Measurements from ENCODE around the gene GPR179. TPM values are rescaled to one million over a fixed set of nuclear protein-coding genes. Genes with fewer than 3 reads are reported as not detected.

Gene GPR179
- total and polyA plus RNA-seq, 2 experiments from 2014 or later, result not detected

DNA sequence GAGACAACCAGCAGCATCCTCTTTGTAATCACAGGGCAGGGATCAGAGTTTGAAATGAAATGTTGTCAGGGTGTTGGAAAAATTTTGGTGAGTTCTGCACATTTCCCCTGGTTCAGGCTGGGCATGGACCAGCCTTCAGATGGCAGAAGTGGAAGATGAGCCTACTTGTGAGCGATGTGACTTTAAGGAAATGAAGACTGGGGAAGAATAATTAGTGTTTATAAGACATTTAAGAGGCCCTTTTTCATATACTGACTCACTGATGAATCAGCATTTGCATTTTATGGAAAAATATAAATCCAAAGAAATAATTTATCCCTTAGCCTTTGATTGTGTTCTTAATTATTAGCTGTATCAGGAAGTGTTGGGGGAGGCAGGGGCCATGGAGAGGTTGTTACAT, 20.9 kb downstream of the GPR179 start:
- H3K9me3 ChIP-seq (ENCODE audit: low read depth), result no peaks in the 10 kb centered on the region
- no peaks in the 10 kb centered on the region for H3K79me2 ChIP-seq (ENCODE audit: insufficient read depth)
- TF ChIP-seq EZH2 (IDR thresholded peaks at IDR 0.05; ENCODE audit: insufficient read depth, poor library complexity, severe bottlenecking) (no peak), EZH2phosphoT487 (IDR thresholded peaks at IDR 0.05; ENCODE audit: insufficient read depth, low read depth) (no peak)
- H4K20me1 ChIP-seq (ENCODE audit: insufficient read depth), result no peaks in the 10 kb centered on the region
- H3F3A ChIP-seq (ENCODE audit: insufficient read depth), result no peaks in the 10 kb centered on the region
- DNase-seq, result no peak
- WGBS, 2 experiments (ENCODE audit: low coverage in 1 of 2, low lambda C conversion rate in 2 of 2, missing lambda C conversion rate in 2 of 2), result 97 to 100% methylated on average over 1 of the region's 1 CpG
- H2AFZ ChIP-seq, result no peak overlapping the region
- peaks cover 12% of the 10 kb centered on the region; the same call in 1 of the 2 replicates for H3K36me3 ChIP-seq (ENCODE audit: low read depth)
- H3K4me1 ChIP-seq (ENCODE audit: insufficient read depth), result no peaks in the 10 kb centered on the region
- H3K27me3 ChIP-seq (replicated peaks; ENCODE audit: insufficient read depth), result no peaks in the 10 kb centered on the region
- no peak overlapping the region for H3K4me3 ChIP-seq
- H3K9me2 ChIP-seq (ENCODE audit: insufficient read depth), result no peaks in the 10 kb centered on the region
- H3K27ac ChIP-seq, result no peak overlapping the region
- H3K9ac ChIP-seq, result no peak overlapping the region
- no peak overlapping the region for H3K4me2 ChIP-seq (ENCODE audit: unreplicated experiment)
- in situ Hi-C loops (cut with MboI), result no loop called here

GRCh38 chr17:38322156-38322779, 21.5 kb downstream of the GPR179 start:
- no peaks in the 10 kb centered on the region for H3K9me3 ChIP-seq (ENCODE audit: low read depth)
- no peaks in the 10 kb centered on the region for H3F3A ChIP-seq (ENCODE audit: insufficient read depth)
- no peaks in the 10 kb centered on the region for H3K27me3 ChIP-seq (replicated peaks; ENCODE audit: insufficient read depth)
- H3K4me1 ChIP-seq (ENCODE audit: insufficient read depth), result no peaks in the 10 kb centered on the region
- H3K9ac ChIP-seq, result no peak overlapping the region
- no peak overlapping the region for H3K4me2 ChIP-seq (ENCODE audit: unreplicated experiment)
- no peak overlapping the region for H3K27ac ChIP-seq
- H3K36me3 ChIP-seq (ENCODE audit: low read depth), result peaks cover 12% of the 10 kb centered on the region; the same call in 1 of the 2 replicates
- H3K4me3 ChIP-seq, result no peak overlapping the region
- in situ Hi-C loops (cut with MboI), result no loop called here
- H2AFZ ChIP-seq, result no peak overlapping the region
- peak; percentile 53 for DNase-seq
- TF ChIP-seq EZH2phosphoT487 (IDR thresholded peaks at IDR 0.05; ENCODE audit: insufficient read depth, low read depth) (no peak), EZH2 (IDR thresholded peaks at IDR 0.05; ENCODE audit: insufficient read depth, poor library complexity, severe bottlenecking) (no peak)
- WGBS, 2 experiments (ENCODE audit: low coverage in 1 of 2, low lambda C conversion rate in 2 of 2, missing lambda C conversion rate in 2 of 2), result 9 to 23% methylated on average over 6 to 8 of the region's 8 CpGs
- H3K9me2 ChIP-seq (ENCODE audit: insufficient read depth), result no peaks in the 10 kb centered on the region
- H4K20me1 ChIP-seq (ENCODE audit: insufficient read depth), result no peaks in the 10 kb centered on the region
- H3K79me2 ChIP-seq (ENCODE audit: insufficient read depth), result no peaks in the 10 kb centered on the region

DNA sequence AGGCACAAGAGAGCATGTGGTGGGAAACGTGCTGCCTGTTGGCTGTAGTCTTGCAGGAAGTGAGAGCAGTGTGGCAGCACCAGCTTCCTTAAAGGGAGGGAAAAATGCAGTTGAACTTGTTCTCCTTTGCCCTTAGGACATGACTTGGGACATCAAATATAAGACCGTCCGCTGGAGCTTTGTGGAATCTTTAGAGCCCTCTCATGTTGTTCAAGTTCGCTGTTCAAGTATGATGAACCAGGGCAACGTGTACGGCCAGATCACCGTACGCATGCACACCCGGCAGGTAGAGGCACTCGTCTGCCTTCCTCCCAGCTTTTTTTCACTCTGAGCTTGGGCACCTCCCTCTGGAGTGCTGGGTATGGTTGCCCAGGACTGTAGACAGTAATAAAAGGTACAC, 23.3 kb downstream of the GPR179 start:
- WGBS, 2 experiments (ENCODE audit: low coverage in 1 of 2, low lambda C conversion rate in 2 of 2, missing lambda C conversion rate in 2 of 2), result 97 to 99% methylated on average over 10 of the region's 10 CpGs
- H3K27ac ChIP-seq, result no peak overlapping the region
- no peak overlapping the region for H3K4me3 ChIP-seq
- H3K9me2 ChIP-seq (ENCODE audit: insufficient read depth), result no peaks in the 10 kb centered on the region
- H4K20me1 ChIP-seq (ENCODE audit: insufficient read depth), result no peaks in the 10 kb centered on the region
- no peaks in the 10 kb centered on the region for H3K27me3 ChIP-seq (replicated peaks; ENCODE audit: insufficient read depth)
- no peak overlapping the region for H2AFZ ChIP-seq
- no peak overlapping the region for H3K9ac ChIP-seq
- H3K4me2 ChIP-seq (ENCODE audit: unreplicated experiment), result no peak overlapping the region
- in situ Hi-C loops (cut with MboI), result no loop called here
- peaks cover 12% of the 10 kb centered on the region; the same call in 1 of the 2 replicates for H3K36me3 ChIP-seq (ENCODE audit: low read depth)
- DNase-seq, result no peak
- H3K4me1 ChIP-seq (ENCODE audit: insufficient read depth), result no peaks in the 10 kb centered on the region
- TF ChIP-seq EZH2phosphoT487 (IDR thresholded peaks at IDR 0.05; ENCODE audit: insufficient read depth, low read depth) (no peak), EZH2 (IDR thresholded peaks at IDR 0.05; ENCODE audit: insufficient read depth, poor library complexity, severe bottlenecking) (no peak)
- H3F3A ChIP-seq (ENCODE audit: insufficient read depth), result no peaks in the 10 kb centered on the region
- H3K9me3 ChIP-seq (ENCODE audit: low read depth), result no peaks in the 10 kb centered on the region
- no peaks in the 10 kb centered on the region for H3K79me2 ChIP-seq (ENCODE audit: insufficient read depth)

DNA sequence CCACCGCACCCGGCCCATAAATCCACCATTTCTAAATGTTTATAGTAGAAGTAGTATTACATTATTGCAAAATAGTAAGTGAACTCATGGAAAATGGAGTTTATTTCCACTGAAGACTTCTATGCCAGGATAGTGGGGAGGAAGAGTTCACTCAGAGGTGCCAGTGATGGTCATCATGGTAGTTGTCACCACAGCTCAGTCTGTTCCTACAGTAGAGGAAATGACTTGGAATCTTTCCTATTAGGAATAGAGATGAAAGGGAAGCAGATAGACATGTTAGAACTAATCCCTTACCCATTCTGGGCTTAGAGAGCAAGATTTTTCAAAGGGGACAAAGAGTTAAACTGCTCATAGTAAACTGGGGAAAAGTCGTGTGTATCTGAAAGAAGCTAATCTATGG, 26.7 kb downstream of the GPR179 start:
- WGBS, 2 experiments (ENCODE audit: low coverage in 1 of 2, low lambda C conversion rate in 2 of 2, missing lambda C conversion rate in 2 of 2), result 76 to 88% methylated on average over 3 of the region's 3 CpGs
- in situ Hi-C loops (cut with MboI), result no loop called here

More for the DNA sequence above, 26.7 kb downstream of the GPR179 start:
- Histone ChIP-seq H3F3A (ENCODE audit: insufficient read depth) (no peaks in the 10 kb centered on the region), H4K20me1 (ENCODE audit: insufficient read depth) (no peaks in the 10 kb centered on the region), H3K9ac (no peak overlapping the region), H3K36me3 (ENCODE audit: low read depth) (0 out of 2 replicates have a peak, but pooled peaks cover 5% of the 10 kb centered on the region), H3K79me2 (ENCODE audit: insufficient read depth) (no peaks in the 10 kb centered on the region), H3K4me2 (ENCODE audit: unreplicated experiment) (no peak overlapping the region), H3K27me3 (replicated peaks; ENCODE audit: insufficient read depth) (no peaks in the 10 kb centered on the region), H3K4me1 (ENCODE audit: insufficient read depth) (no peaks in the 10 kb centered on the region), H3K9me3 (ENCODE audit: low read depth) (no peaks in the 10 kb centered on the region), H3K27ac (no peak overlapping the region), H3K9me2 (ENCODE audit: insufficient read depth) (no peaks in the 10 kb centered on the region), H3K4me3 (no peak overlapping the region), H2AFZ (no peak overlapping the region)
- TF ChIP-seq EZH2 (IDR thresholded peaks at IDR 0.05; ENCODE audit: insufficient read depth, poor library complexity, severe bottlenecking) (no peak), EZH2phosphoT487 (IDR thresholded peaks at IDR 0.05; ENCODE audit: insufficient read depth, low read depth) (no peak)
- DNase-seq, result no peak

All from GM23248 (cell line).